Thymus (tissue), 2 donors: ENCODE results near the gene DHTKD1. TPM values are rescaled to one million over a fixed set of nuclear protein-coding genes. Genes with fewer than 3 reads are reported as not detected.

ENCODE experiments used
- polyA plus RNA-seq: library from polyadenylated mRNA; stranded (reverse); fragments of 200-250 nt; gene quantifications from one replicate; pipeline ENCODE4 v1.2.3, GENCODE V29; 2013
- total RNA-seq: library from RNA; stranded (reverse); fragments of 120-200 nt; gene quantifications from one replicate; pipeline ENCODE4 v1.2.4, GENCODE V29; 2013
- donor health status: healthy.

The DHTKD1 gene
- total and polyA plus RNA-seq, 2 donors, result 10.5 to 14.4 TPM

Other genes starting within 250 kb of the DHTKD1 start
- 2.8 TPM for gene PROSER2, start 245.6 kb upstream of the DHTKD1 start, total RNA-seq
- gene PROSER2, start 245.6 kb upstream of the DHTKD1 start, polyA plus RNA-seq, result 17.8 TPM
- gene UPF2, start 26.1 kb upstream of the DHTKD1 start, total RNA-seq, result 22.7 TPM
- gene UPF2, start 26.1 kb upstream of the DHTKD1 start, polyA plus RNA-seq, result 13.7 TPM
- gene SEC61A2, start 60.7 kb downstream of the DHTKD1 start, total RNA-seq, result 4.7 TPM
- 12.3 TPM for gene SEC61A2, start 60.7 kb downstream of the DHTKD1 start, polyA plus RNA-seq
- gene NUDT5, start 126.9 kb downstream of the DHTKD1 start, total RNA-seq, result 120 TPM
- gene NUDT5, start 126.9 kb downstream of the DHTKD1 start, polyA plus RNA-seq, result 47.2 TPM
- 122 TPM for gene CDC123, start 127.2 kb downstream of the DHTKD1 start, total RNA-seq
- gene CDC123, start 127.2 kb downstream of the DHTKD1 start, polyA plus RNA-seq, result 50.7 TPM